GM10266 (cell line): ENCODE measurements around the gene NECAP2.

Experiments
- DNase-seq: peaks from one replicate; pipeline ENCODE4 v3.0.0; 2012; ENCODE audit errors: extremely low spot score
- CTCF ChIP-seq: IDR thresholded peaks from 2 replicates; pipeline ENCODE4 v1.5.1; 2012; ENCODE audit warnings: mild to moderate bottlenecking, low read depth; ENCODE audit not compliant: control insufficient read depth, insufficient read depth; ENCODE audit errors: missing control alignments

Gene NECAP2

GRCh38 chr1:16440131-16440469 lies 424 bp upstream of the NECAP2 start:
- no peak for TF ChIP-seq CTCF
- DNase-seq: no peak

- no peak for TF ChIP-seq CTCF
- no peak for DNase-seq
Observed at GRCh38 chr1:16441282-16441665, 750 bp downstream of the NECAP2 start.

GRCh38 chr1:16442265-16442664 lies 1.7 kb downstream of the NECAP2 start:
- no peak for DNase-seq
- TF ChIP-seq CTCF: no peak

GRCh38 chr1:16442941-16443340 lies 2.4 kb downstream of the NECAP2 start:
- DNase-seq: no peak
- no peak for TF ChIP-seq CTCF

GRCh38 chr1:16443975-16444770 lies 3.6 kb downstream of the NECAP2 start:
- DNase-seq: no peak
- no peak for TF ChIP-seq CTCF

- DNase-seq: no peak
- no peak for TF ChIP-seq CTCF
Observed at GRCh38 chr1:16445052-16445451, 4.5 kb downstream of the NECAP2 start.

- no peak for DNase-seq
- no peak for TF ChIP-seq CTCF
Observed at GRCh38 chr1:16446116-16446515, 5.6 kb downstream of the NECAP2 start.
